ENCODE data around the gene FCHO1. TPM values are rescaled to one million over a fixed set of nuclear protein-coding genes. Genes with fewer than 3 reads are reported as not detected.
"Not testable (repeated sequence)": the region's sequence is repeated elsewhere in the genome, so short reads cannot be mapped to it uniquely, and the experiment has no call there.

The FCHO1 gene
- polyA plus RNA-seq, 12 donors = 0.67 to 4.0 (median 0.88) TPM; not detected in 2

- no peak for DNase-seq
Measured at GRCh38 chr19:17761148-17761547, 9.9 kb downstream of the FCHO1 start.

DNA sequence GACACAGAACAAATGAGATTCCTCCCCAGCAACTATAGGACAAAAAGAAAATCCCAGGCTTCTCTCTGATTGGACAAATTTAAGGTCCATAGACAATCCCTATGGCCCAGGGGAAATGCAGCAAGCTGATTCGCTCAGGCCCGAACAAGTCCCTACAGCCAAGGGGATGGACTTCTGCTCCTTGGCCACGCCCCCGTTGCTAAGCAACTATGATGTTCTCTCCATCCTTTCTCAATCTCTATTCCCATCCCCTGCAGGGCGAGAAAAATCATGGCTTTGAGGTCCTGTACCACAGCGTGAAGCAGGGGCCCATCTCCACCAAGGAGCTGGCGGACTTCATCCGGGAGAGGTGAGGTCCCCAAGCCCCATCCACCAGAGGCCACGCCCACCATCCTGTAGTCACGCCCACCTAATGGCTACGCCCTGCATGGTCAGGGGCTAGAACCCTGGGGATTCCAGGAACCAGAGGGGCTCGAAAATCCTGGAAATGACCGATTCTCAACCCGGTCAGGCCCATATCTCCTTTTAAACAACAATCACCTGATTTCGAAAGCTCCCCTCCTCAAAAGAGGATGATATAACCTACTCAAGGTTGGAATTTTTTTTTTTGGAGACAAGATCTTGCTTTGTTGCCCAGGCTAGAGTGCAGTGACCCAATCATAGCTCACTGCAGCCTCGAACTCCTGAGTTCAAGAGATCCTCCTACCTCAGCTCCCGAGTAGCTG, 11.4 kb downstream of the FCHO1 start:
- no peak for DNase-seq

- no peak for DNase-seq
Measured at GRCh38 chr19:17764348-17764747, 13.1 kb downstream of the FCHO1 start.

DNA sequence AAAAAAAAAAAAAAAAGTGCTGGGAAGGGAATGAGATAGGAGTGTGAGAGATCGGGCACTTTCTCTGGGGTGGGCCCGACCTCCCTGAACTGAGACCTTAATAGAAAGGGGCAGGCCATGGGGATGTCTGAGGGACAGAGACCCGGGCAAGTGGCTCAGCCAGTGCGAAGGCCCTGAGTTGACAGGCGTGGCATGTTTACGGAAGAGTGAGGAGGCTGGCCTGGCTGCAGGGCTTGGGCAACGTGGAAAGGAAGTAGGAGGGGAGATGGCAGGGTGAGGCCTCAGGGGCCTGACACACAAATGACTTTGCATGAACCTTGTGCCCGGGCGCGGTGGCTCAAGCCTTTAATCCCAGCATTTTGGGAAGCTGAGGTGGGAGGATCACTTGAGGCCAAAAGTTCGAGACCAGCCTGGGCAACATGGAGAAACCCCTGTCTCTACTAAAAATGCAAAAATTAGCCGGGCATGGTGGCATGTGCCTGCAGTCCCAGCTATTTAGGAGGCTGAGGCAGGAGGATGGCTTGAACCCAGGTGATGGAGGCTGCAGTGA, 13.9 kb downstream of the FCHO1 start:
- DNase-seq = no peak

- peak; percentile 41 for DNase-seq
Measured at GRCh38 chr19:17766543-17767131, 15.4 kb downstream of the FCHO1 start.

DNA sequence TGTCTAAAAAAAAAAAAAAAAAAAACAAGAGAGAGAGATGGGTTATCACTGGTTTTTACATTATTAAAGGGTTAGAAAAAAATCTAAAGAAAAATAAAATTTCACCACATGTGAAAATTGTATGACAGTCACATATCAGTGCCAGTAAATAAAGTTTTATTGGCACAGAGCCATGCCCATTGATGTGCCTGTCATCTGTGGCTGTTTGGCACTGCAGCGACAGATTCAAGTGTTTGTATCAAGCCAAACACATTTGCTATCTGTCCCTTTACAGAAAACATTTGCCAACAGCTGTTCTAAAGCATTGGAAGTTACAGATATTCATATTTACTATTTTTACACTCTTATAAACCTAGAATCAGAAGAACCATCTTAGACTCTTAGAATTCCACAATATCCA, 16.3 kb downstream of the FCHO1 start:
- DNase-seq = no peak

DNA sequence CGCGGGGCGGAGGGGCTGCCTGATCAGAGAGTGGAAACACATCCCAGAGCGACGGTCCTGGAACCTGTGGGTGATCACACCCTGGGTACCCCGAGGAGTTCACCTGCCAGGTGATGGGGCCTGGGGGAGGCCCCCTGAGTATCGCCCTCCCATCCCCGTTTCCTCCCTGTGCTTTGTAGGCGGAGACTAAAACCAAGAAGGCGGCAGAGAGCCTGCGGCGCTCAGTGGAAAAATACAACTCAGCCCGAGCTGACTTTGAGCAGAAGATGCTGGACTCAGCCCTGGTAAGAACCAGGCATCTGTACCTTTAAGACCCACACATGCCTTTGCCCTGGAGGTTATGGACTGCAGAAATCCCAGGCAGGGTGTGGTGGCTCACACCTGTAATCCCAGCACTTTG, 19.3 kb downstream of the FCHO1 start:
- no peak for DNase-seq

DNA sequence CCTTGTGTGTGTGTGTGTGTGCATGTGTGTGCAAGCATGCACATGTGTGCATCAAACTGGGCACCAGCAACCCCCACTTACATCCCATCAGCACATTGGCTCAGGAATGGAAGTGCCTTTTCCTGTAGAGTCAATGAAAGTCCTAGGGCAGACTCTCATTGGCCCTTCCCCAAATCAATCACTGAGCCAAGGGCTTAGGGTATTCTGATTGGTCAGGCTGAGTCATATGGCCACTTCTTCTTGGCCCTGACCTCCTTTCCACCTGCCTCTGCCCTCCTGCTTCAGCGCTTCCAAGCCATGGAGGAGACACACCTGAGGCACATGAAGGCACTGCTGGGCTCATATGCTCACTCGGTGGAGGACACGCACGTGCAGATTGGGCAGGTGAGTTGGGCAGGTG, 20.9 kb downstream of the FCHO1 start:
- no peak for DNase-seq

GRCh38 chr19:17775245-17775927, 24.1 kb downstream of the FCHO1 start:
- no peak for DNase-seq

- DNase-seq = no peak
Measured at GRCh38 chr19:17775991-17776803, 24.9 kb downstream of the FCHO1 start.

DNA sequence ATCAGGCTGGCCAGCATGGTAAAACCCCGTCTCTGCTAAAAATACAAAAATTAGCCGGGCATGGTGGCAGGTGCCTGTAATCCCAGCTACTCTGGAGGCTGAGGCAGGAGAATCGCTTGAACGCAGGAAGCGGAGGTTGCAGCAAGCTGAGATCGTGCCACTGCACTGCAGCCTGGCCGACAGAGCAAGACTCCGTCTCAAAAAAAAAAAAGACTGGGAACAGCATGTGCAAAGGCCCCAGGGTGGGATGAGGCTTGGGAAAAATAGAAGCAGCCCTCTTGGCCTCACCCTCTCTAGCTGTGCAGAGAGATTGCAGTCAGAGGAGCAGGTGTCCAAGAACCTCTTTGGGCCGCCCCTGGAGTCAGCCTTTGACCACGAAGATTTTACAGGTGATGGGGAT, 26.6 kb downstream of the FCHO1 start:
- DNase-seq = not testable (repeated sequence)

GRCh38 chr19:17778251-17778967, 27.1 kb downstream of the FCHO1 start:
- DNase-seq = no peak

DNA sequence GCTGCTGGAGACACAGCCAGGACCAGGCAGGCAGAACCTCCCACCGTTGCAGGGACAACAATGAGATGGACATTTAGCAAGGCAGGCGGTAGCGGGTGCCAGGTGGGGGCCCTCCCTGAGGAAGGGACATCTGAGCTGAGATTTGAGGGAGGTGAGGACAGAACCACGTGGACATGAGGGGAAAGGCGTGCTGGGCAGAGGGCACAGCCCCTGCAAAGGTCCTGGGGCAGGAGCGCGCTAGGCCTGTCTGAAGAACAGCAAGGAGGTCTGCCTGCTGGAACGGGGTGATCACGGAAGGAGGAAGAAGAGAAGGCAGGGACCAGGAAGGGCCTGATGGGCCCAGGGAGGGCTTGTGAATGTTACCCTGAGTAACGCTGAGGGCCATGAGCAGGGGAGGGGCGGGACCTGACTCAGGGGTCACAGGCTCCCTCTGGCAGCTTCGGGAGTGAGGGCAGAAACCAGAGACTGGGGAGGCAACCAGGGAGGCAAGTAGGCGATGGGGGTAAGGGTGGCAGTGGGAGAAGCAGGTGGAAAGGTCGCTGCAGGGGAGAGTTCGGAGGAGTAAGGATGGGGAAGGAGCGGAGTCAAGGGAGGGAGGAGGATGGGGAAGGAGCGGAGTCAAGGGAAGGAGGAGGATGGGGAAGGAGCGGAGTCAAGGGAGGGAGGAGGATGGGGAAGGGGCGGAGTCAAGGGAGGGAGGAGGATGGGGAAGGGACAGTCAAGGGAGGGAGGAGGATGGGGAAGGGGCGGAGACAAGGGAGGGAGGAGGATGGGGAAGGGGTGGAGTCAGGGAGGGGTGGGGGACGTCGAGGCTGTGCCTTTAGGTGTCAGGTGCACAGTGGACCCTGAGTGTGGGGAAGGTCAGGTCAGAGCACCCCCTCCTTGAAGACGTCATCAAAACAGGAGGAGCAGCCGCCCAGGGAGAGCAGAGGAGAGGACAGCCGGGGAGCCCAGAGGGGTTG, 28.0 kb downstream of the FCHO1 start:
- peak; percentile 31 for DNase-seq

DNA sequence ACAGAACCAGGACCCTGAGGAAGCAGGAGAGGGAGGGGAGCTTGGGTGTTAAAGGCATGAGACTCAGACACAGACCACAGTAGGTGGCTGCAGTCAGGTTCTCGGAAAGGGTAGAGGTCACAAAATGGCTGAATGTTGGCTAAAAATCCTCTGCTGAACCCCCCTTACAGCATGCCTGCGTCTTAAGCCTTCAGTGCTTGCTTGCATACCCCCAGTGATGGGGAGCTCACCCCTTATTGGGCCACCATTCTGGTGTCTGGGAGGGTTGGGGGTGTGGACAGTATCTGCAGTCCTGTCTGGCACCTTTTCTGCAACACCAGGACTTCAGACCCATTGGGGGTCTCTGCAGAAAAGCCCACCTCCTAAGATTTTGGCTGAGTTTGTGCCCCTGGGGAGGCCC, 29.5 kb downstream of the FCHO1 start:
- DNase-seq = no peak

DNA sequence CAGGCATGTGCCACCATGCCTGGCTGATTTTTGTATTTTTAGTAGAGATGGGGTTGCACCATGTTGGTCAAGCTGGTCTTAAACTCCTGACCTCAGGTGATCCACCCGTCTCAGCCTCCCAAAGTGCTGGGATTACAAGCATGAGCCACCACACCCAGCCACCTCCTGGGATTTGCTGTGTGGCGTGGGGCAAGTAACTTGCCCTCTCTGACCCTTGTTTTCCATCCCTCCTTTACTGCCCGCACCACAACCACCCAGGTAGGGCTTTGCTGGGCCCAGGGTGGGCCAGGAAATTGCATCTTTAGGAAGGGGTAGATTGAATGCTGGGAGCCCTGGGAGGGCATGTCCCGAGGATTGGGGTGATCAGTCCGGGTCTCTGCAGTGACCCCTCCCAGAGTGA, 32.4 kb downstream of the FCHO1 start:
- not testable (repeated sequence) for DNase-seq

GRCh38 chr19:17784201-17785008, 33.1 kb downstream of the FCHO1 start:
- peak; percentile 57 for DNase-seq

GRCh38 chr19:17787274-17787913, 36.1 kb downstream of the FCHO1 start:
- DNase-seq = no peak

DNA sequence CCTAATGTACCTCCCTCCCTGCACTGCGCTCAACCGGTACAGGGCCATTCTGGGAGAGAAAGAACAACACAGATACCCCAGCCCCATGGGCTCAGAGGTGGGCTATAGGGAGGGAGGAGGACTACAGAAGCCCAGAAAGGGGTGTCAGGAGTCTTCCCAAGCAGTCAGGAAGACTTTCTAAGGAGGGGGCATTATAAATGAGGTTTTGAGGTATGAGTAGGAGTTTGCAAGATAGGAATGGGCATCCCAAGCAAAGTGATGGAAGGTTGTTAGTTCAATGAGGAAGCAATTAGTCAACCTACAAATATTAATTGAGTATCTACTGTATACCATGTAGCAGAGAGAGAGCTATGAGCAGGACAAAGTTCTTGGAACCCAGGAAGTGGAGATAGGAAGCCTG, 37.4 kb downstream of the FCHO1 start:
- no peak for DNase-seq
